Activated T-cell treated with anti-CD3 and anti-CD28 coated beads, Interleukin-2, amount 50 U/mL, for 24 hours (primary cell): ENCODE data around the gene SPC24.
"Not testable (repeated sequence)": the region's sequence is repeated elsewhere in the genome, so short reads cannot be mapped to it uniquely, and the experiment has no call there.

Source experiments
- DNase-seq: peaks from one replicate; pipeline ENCODE4 v3.0.0-alpha.2; 2020
- H3K27ac Mint-ChIP-seq: 2 replicates; pipeline ENCODE4 v1.8.0; 2020; ENCODE audit warnings: mild to moderate bottlenecking, mixed read lengths
- H3K27me3 Mint-ChIP-seq: 2 replicates; pipeline ENCODE4 v1.8.0; 2020; ENCODE audit warnings: mixed read lengths
- H3K36me3 Mint-ChIP-seq: 2 replicates; pipeline ENCODE4 v1.8.0; 2020; ENCODE audit warnings: low read depth, mixed read lengths
- H3K4me1 Mint-ChIP-seq: 2 replicates; pipeline ENCODE4 v1.8.0; 2020; ENCODE audit warnings: low read depth, mixed read lengths
- H3K4me3 Mint-ChIP-seq: 2 replicates; pipeline ENCODE4 v1.8.0; 2020; ENCODE audit warnings: mild to moderate bottlenecking, moderate library complexity, mixed read lengths
- H3K9me3 Mint-ChIP-seq: 2 replicates; pipeline ENCODE4 v1.8.0; 2020; ENCODE audit warnings: mixed read lengths

SPC24 gene

DNA sequence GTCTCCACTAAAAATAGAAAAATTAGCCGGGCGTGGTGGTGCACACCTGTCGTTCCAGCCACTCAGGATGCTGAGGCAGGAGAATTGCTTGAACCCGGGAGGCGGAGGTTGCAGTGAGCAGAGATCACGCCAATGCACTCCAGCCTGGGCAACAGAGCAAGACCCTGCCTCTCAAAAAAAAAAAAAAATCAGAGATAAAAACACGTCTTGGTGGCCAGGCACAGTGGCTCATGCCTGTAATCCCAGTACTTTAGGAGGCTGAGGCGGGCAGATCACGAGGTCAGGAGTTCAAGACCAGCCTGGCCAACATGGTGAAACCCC lies 23.5 kb upstream of the SPC24 start:
- not testable (repeated sequence) for DNase-seq, H3K4me3 Mint-ChIP-seq, H3K9me3 Mint-ChIP-seq, H3K4me1 Mint-ChIP-seq, H3K27ac Mint-ChIP-seq, H3K36me3 Mint-ChIP-seq, H3K27me3 Mint-ChIP-seq

DNA sequence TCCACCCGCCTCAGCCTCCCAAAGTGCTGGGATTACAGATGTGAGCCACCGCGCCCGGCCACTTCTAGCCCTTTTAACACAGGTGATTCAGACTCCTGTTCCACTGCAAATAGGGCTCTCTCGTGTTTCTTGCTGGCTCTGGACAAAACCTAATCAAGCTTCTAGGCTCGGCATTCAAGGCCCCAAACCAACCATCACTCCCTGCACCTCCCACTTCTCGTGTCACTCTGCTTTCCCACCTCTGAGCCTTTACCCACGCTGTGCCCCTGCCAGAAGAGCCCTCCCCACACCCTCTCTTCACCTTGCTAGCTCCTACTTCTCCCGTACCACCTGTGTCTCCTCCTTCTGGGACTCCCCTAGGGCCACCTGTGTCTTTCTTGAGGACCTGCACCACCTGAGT lies 22.0 kb upstream of the SPC24 start:
- no peaks in the 10 kb centered on the region for H3K27me3 Mint-ChIP-seq
- no peak for DNase-seq
- no peak overlapping the region for H3K27ac Mint-ChIP-seq
- no peak overlapping the region for H3K4me3 Mint-ChIP-seq
- H3K9me3 Mint-ChIP-seq: no peaks in the 10 kb centered on the region
- peaks cover 6% of the 10 kb centered on the region for H3K4me1 Mint-ChIP-seq
- H3K36me3 Mint-ChIP-seq: no peaks in the 10 kb centered on the region

DNA sequence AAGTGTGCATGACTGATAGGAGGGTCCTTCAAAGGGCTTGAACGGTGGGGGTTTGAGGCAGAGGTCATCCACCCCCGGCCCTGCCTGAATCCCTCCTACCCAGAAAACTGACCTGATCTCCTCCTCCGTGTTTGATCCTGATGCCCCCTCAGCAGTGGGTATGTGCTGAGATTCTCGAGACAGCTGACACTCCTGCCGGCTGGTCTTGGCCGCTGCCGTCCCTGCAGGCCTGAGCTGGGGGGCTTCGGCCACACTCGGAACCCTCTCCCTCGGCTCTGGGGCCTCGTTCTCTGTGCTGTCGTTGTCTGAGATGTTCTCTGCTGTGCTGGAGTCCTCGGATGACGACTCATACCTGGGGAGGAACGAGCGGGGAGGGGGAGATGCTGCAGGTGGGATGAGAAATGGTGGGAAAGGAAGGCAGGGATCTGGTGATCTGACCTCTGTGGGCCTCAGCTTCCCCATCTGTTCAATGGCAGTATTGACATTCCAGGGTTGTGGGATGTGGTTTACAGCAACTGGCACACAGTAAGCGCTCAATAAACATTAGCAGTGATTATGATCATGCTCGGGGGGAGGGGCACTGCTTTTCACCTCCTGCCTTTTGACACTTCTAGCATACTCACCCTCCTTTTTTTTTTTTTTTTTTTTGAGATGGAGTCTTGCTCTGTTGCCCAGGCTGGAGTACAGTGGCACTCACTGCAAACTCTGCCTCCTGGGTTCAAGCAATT lies 21.0 kb upstream of the SPC24 start:
- DNase-seq: no peak
- Mint-ChIP-seq H3K36me3 (no peaks in the 10 kb centered on the region), H3K4me3 (no peak overlapping the region), H3K27me3 (no peaks in the 10 kb centered on the region), H3K27ac (no peak overlapping the region), H3K9me3 (no peaks in the 10 kb centered on the region), H3K4me1 (peaks cover 6% of the 10 kb centered on the region)

DNA sequence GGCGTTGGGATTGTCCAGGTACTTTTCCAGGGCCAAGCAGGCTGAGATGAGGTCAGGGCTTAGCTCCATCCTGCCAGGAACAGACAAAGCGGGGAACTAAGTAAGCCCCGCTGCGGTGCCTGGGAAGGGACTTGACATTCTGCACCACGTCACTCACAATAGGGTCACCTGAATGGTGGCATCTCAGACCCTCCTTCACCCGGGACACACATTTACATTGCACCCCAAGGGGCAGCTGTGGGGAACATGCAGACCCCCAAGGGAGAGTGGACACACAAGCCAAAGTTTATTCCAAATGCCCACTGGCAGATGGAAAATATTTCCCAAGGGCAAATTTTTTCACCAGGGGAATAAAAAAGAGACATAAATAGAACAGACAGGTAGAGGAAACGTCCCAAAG lies 20.3 kb upstream of the SPC24 start:
- peaks cover 6% of the 10 kb centered on the region for H3K4me1 Mint-ChIP-seq
- DNase-seq: no peak
- H3K4me3 Mint-ChIP-seq: no peak overlapping the region
- no peak overlapping the region for H3K27ac Mint-ChIP-seq
- H3K36me3 Mint-ChIP-seq: no peaks in the 10 kb centered on the region
- H3K9me3 Mint-ChIP-seq: no peaks in the 10 kb centered on the region
- H3K27me3 Mint-ChIP-seq: no peaks in the 10 kb centered on the region

DNA sequence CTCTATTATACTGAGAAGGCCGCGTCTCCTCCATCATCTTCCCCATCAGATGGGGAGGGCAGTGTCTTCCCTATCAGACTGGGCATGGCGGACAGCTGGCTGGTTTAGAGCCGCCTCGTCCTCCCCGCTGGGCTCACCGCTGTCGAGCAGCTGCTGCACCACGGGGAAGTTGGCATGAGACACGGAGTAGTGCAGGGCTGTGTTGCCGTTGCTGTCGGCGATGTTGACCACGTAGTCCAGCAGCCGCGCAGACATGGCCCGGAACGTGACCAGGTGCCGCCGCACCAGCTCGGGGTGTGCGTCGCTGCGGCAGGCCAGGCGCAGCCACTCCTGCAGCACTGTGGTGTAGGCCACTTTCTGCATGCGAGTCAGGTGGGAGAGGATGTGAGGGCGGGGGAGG lies 18.8 kb upstream of the SPC24 start:
- Mint-ChIP-seq H3K4me1 (no peaks in the 10 kb centered on the region), H3K4me3 (no peak overlapping the region), H3K9me3 (no peaks in the 10 kb centered on the region), H3K27ac (no peak overlapping the region), H3K27me3 (no peaks in the 10 kb centered on the region), H3K36me3 (no peaks in the 10 kb centered on the region)
- DNase-seq: no peak

DNA sequence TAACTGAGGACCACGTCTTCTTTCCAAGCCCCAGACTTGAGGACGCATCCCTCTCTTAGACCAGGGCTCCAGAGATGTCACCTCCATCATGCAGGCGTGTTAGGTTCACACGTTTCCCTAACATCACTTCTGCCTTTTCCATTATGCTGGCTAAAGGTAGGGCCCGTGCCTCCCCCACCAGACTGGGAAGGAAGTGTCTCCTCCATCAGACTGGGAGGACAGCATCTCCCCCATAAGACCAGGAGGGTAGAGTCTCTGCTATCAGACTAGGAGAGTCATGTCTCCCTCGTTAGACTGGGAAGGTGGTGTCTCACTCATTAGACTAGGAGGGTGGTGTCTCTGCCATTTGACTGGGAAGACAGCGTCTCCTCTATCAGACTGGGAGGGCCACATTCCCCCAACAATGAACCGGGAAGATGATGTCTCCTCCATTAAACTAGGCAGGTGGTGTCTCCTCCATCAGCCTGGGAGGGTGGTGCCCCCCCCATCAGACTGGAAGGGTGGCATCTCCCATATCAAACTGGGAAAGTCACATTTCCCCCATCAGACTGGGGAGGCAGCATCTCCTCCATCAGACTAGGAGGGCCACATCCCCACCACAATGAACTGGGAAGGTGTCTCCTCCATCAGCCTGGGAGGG lies 18.1 kb upstream of the SPC24 start:
- Mint-ChIP-seq H3K9me3 (no peaks in the 10 kb centered on the region), H3K27me3 (no peaks in the 10 kb centered on the region)

DNA sequence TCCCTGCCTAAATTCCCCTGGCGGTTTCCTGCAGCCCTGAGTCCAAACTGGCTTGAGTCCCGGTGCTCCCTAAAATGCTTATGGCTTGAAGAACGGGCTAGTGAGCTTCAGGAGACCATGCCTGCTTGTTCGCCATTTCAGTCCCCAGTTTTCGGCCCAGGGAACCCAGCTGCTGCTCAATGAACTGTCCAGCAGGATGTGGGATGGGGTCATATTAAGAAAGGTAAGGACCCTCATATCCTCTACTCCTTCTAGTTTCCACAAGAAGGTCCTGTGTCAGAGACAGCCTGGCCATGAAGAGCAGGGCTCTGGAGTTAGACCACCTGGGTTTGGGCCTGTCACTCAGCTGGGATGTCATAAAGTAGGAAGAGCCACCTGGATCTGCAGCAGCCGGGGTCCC lies 17.0 kb upstream of the SPC24 start:
- H3K27me3 Mint-ChIP-seq: no peaks in the 10 kb centered on the region
- no peaks in the 10 kb centered on the region for H3K36me3 Mint-ChIP-seq
- no peak overlapping the region for H3K27ac Mint-ChIP-seq
- H3K9me3 Mint-ChIP-seq: no peaks in the 10 kb centered on the region
- no peaks in the 10 kb centered on the region for H3K4me1 Mint-ChIP-seq
- H3K4me3 Mint-ChIP-seq: no peak overlapping the region
- no peak for DNase-seq

More for the DNA sequence above, 18.1 kb upstream of the SPC24 start:
- H3K36me3 Mint-ChIP-seq: no peaks in the 10 kb centered on the region
- H3K4me3 Mint-ChIP-seq: no peak overlapping the region
- no peak for DNase-seq
- no peaks in the 10 kb centered on the region for H3K4me1 Mint-ChIP-seq
- H3K27ac Mint-ChIP-seq: no peak overlapping the region

DNA sequence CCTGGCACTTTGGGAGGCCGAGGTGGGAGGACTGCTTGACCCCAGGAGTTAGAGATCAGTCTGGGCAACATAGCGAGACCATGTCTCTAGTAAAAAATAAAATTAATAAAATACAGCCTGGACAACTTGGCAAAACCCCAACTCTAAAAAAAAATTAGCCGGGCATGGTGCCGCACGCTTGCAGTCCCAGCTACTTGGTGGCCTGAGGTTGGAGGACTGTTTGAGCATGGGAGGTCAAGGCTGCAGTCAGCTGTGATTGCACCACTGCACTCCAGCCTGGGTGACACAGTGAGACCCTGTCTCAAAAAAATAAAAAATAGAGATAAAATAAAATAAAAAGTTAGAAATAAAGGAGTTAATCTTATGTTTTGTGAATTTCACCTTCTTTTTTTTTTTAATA lies 15.6 kb upstream of the SPC24 start:
- Mint-ChIP-seq H3K36me3 (no peaks in the 10 kb centered on the region), H3K4me3 (no peak overlapping the region), H3K4me1 (no peaks in the 10 kb centered on the region), H3K9me3 (no peaks in the 10 kb centered on the region), H3K27ac (no peak overlapping the region), H3K27me3 (no peaks in the 10 kb centered on the region)
- no peak for DNase-seq

DNA sequence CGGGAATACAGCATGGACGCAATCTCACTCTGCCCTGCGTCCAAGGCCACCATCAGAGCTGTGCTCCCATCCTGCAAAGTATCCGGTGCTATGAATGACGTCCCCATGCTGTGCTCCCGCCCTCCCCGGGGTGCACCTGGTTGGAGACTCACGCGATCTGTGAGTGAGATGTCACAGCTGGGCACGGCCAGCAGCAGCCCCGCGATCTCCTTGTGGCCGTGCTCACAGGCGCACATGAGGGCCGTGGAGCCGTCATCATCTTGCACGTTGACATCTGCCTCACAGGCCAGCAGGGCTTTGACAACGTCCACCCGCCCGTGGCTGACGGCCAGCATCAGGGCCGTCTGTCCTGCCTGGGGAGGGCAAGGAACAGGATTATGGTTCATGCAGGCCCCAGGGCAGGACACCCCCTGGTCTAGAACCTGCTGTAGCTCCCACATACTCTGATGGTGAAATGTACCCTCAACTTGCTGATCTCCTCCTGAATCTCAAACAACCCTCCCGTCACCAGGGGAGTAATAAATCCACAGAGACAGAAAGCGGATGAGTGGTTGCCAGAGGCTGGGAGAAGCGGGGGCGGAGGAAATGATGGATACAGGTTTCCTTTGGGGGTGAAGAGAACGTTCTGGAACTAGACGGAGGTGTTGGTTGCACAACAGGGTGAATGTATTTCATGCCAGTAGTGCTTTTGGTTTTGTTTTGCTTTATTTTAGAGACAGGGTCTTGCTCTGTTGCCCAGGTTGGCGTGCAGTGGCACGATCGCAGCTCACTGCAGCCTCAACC lies 14.5 kb upstream of the SPC24 start:
- Mint-ChIP-seq H3K36me3 (no peaks in the 10 kb centered on the region), H3K4me1 (no peaks in the 10 kb centered on the region), H3K4me3 (no peak overlapping the region), H3K9me3 (no peaks in the 10 kb centered on the region), H3K27ac (no peak overlapping the region), H3K27me3 (no peaks in the 10 kb centered on the region)
- no peak for DNase-seq

DNA sequence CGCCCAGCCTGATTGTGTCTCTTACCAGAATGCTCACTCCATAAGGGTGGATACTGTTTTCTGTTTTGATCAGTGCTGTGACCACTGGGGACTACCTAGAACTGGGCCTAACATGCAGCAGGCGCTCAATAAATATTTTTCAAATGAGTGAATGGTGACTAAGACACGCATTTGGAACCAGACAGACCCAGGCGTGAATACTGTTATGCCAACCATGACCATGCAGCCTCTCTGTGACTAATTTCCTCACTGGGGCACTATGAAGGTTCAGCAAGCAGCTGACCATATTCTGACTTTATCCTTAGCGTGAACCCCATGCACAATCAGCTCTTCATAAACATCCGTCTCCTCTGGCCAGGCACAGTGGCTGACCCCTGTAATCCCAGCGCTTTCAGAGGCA lies 13.0 kb upstream of the SPC24 start:
- no peaks in the 10 kb centered on the region for H3K27me3 Mint-ChIP-seq
- no peaks in the 10 kb centered on the region for H3K9me3 Mint-ChIP-seq
- DNase-seq: no peak
- no peak overlapping the region for H3K4me3 Mint-ChIP-seq
- H3K27ac Mint-ChIP-seq: no peak overlapping the region
- no peaks in the 10 kb centered on the region for H3K4me1 Mint-ChIP-seq
- H3K36me3 Mint-ChIP-seq: no peaks in the 10 kb centered on the region

DNA sequence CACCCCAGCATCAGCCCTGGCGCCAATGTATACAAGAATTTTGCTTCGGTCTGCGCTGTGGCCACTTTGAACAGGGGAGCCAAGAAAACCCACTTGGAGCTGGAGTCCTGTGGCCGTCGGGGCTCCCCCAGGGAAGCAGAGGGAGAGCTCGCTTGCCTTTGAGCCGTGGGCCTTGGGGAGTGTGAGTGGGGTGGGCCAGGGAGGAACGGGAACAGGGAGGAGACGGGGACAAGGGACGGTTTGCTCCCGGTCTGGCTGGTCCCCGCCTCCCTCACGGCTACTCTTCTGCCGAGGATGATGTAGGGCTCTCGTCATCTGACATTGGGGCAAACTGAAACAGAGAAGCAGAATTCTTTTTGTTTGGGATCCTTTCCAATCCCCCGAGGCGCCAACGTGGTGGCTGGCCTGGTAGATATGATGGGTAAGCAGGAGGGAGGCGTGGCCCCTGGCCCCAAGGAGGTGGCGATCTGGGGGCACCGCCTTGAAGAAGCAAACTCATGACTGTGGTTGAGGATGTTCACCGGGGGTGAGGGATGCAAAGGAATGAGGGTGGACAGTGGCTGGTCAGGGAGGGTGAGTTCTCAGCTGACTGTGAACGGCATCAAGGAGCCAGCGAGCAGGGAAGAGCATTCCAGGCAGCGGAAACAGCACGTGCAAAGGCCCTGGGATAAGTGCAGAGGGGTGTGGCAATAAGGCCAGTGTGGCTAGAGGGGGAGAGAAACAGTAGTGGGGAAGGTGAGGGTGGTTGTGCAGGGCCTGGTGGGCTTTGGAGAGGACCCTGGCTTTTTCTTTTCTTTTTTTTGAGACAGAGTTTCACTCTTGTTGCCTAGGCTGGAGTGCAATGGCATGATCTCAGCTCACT lies 10.9 kb upstream of the SPC24 start:
- DNase-seq: no peak
- H3K36me3 Mint-ChIP-seq: no peaks in the 10 kb centered on the region
- H3K4me1 Mint-ChIP-seq: no peaks in the 10 kb centered on the region
- H3K4me3 Mint-ChIP-seq: no peak overlapping the region
- H3K27me3 Mint-ChIP-seq: no peaks in the 10 kb centered on the region
- H3K9me3 Mint-ChIP-seq: no peaks in the 10 kb centered on the region
- H3K27ac Mint-ChIP-seq: no peak overlapping the region

DNA sequence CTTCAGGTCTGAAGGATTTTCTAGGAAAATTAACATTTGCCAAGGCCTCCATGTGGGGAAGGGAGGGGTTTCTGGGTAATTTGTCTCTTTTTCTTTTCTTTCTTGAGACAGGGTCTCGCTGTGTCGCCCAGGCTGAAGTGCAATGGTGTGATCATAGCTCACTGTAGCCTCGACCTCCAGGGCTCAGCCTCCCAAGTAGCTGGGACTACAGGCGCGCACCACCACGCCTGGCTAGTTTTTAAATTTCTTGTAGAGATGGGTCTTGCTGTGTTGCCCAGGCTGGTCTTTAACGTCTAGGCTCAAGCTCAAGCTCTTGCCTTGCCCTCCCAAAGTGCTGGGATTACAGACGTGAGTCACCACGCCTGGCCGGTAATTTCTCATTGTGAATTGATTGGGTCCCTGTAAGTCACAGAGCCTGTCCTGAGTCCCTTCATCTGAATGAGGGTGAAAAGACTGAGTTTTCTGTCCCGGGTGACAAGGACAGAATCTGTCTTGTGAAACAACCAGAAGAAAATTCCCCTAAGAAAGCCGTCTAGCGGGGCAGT lies 10.0 kb upstream of the SPC24 start:
- Mint-ChIP-seq H3K4me3 (no peak overlapping the region), H3K27me3 (no peaks in the 10 kb centered on the region), H3K9me3 (no peaks in the 10 kb centered on the region), H3K36me3 (no peaks in the 10 kb centered on the region), H3K4me1 (no peaks in the 10 kb centered on the region), H3K27ac (no peak overlapping the region)
- no peak for DNase-seq

DNA sequence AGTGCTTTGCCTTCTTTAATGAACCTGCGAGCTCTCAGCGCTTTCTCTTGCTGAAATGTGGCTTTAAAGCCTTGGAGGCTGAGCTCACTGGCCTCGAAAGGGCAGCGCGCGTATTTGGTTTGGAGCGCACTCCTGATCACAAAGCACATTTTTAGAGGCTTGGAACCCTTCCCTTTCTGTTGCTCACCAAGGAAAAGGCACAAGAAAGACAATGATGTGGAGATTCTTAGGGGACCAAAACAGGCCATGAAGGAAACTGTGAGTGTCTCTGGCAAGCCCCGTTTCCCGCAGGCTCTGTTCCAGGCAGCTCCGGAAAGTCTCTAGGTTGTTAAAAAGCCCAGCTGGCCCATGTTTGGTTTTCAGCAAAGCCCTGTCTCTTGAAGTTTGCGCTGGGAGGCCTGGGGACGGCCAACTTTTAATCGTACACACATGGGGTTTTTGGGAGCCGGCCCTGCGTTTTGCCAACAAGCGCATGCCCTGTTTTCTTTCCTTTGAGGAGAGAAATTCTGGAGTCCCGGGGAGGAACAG lies 9.4 kb upstream of the SPC24 start:
- Mint-ChIP-seq H3K27me3 (no peaks in the 10 kb centered on the region), H3K36me3 (no peaks in the 10 kb centered on the region), H3K4me3 (no peak overlapping the region), H3K27ac (no peak overlapping the region), H3K9me3 (peaks cover 3% of the 10 kb centered on the region), H3K4me1 (no peaks in the 10 kb centered on the region)
- no peak for DNase-seq

DNA sequence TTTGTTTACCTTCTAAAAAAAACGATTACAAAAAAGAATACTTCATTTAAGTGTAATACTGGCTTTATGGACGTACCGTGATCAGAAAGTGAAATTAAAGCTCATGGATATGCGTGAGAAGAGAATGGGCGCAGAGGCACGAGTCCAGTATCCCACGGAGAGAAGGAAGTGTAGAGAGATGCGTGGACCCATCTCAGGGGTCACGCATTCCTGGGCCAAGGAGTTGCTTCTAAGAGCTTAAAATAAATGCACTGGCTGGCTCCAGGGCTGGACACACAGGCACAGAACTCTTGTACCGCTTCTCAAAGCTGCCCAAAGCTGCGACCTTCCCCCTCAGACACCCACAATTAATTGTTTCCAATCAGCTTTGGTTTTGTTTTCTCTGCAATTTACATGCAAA lies 8.7 kb upstream of the SPC24 start:
- DNase-seq: no peak
- H3K9me3 Mint-ChIP-seq: peaks cover 3% of the 10 kb centered on the region
- no peak overlapping the region for H3K27ac Mint-ChIP-seq
- H3K4me3 Mint-ChIP-seq: no peak overlapping the region
- no peaks in the 10 kb centered on the region for H3K36me3 Mint-ChIP-seq
- no peaks in the 10 kb centered on the region for H3K4me1 Mint-ChIP-seq
- no peaks in the 10 kb centered on the region for H3K27me3 Mint-ChIP-seq
